ENCODE results near the gene LCT.

Gene LCT

DNA sequence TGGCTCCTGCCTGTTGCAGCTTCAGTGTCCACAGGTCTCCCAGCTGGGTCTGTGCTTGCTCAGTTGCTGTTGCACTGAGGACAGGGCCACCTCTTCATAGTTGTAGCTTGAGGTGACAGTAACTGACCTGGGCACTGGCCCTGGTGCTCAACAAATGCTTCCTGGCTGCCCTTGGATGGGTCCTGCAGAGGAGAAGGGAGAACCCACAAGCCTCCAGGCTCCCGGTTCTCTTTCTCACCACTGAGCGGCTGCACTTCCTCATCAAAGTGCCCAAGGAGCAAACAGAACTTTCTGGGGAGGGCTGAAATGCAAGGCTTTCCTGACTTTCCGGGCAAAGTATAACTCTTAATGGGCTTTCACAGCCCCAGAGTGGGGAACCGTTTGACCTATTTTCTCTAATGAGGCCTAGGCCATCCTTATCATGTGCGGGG is 38.7 kb downstream of the LCT start:
- no peak overlapping the region for H3K4me3 ChIP-seq (ENCODE audit: low read depth, low read length)
- H3K27ac ChIP-seq (ENCODE audit: extremely low read depth, low read depth, low read length): no peak overlapping the region
- no peaks in the 10 kb centered on the region for H3K36me3 ChIP-seq (ENCODE audit: control insufficient read depth in 2 of 2, insufficient read depth in 1 of 2, low read length in 2 of 2)
- ChIA-PET CTCF (interaction anchor here (0.5 to 3.4 kb wide), 26 partner anchors 8 to 1007 kb away, joined by 3 to 47 read pairs (median 6); no protein-coding TSS in a partner anchor), POLR2A (interaction anchor here (0.9 to 1.6 kb wide), 3 partner anchors 54 to 97 kb away, joined by 3 to 4 read pairs (median 3); partner anchors contain the start of gene MCM6)
- TF ChIP-seq OVOL3 (tag by site-specific recombination; IDR thresholded peaks at IDR 0.05) (no peak), ZFP41 (tag by site-specific recombination; IDR thresholded peaks at IDR 0.05; ENCODE audit: borderline replicate concordance) (no peak), ZNF48 (tag by site-specific recombination; IDR thresholded peaks at IDR 0.05) (no peak), ZNF324 (tag by site-specific recombination; IDR thresholded peaks at IDR 0.05) (no peak), ZNF248 (tag by site-specific recombination; IDR thresholded peaks at IDR 0.05) (no peak), ZNF274 (IDR thresholded peaks at IDR 0.05; ENCODE audit: low read length) (no peak), ZNF274 (tag by site-specific recombination; IDR thresholded peaks at IDR 0.05; ENCODE audit: borderline replicate concordance) (no peak), ZNF664 (tag by site-specific recombination; IDR thresholded peaks at IDR 0.05) (no peak), ZNF555 (tag by site-specific recombination; conservative IDR thresholded peaks at IDR 0.05) (no peak)
- TF ChIP-seq, protein P1, sequence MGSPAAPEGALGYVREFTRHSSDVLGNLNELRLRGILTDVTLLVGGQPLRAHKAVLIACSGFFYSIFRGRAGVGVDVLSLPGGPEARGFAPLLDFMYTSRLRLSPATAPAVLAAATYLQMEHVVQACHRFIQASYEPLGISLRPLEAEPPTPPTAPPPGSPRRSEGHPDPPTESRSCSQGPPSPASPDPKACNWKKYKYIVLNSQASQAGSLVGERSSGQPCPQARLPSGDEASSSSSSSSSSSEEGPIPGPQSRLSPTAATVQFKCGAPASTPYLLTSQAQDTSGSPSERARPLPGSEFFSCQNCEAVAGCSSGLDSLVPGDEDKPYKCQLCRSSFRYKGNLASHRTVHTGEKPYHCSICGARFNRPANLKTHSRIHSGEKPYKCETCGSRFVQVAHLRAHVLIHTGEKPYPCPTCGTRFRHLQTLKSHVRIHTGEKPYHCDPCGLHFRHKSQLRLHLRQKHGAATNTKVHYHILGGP (tag by site-specific recombination; IDR thresholded peaks at IDR 0.05): no peak
- TF ChIP-seq, protein P2, sequence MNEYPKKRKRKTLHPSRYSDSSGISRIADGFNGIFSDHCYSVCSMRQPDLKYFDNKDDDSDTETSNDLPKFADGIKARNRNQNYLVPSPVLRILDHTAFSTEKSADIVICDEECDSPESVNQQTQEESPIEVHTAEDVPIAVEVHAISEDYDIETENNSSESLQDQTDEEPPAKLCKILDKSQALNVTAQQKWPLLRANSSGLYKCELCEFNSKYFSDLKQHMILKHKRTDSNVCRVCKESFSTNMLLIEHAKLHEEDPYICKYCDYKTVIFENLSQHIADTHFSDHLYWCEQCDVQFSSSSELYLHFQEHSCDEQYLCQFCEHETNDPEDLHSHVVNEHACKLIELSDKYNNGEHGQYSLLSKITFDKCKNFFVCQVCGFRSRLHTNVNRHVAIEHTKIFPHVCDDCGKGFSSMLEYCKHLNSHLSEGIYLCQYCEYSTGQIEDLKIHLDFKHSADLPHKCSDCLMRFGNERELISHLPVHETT (tag by site-specific recombination; IDR thresholded peaks at IDR 0.05): no peak
- H3K4me1 ChIP-seq (ENCODE audit: control insufficient read depth, insufficient read depth, low read length): no peaks in the 10 kb centered on the region
- no peaks in the 10 kb centered on the region for H3K9me3 ChIP-seq (ENCODE audit: control insufficient read depth, insufficient read depth, low read depth, low read length)

DNA sequence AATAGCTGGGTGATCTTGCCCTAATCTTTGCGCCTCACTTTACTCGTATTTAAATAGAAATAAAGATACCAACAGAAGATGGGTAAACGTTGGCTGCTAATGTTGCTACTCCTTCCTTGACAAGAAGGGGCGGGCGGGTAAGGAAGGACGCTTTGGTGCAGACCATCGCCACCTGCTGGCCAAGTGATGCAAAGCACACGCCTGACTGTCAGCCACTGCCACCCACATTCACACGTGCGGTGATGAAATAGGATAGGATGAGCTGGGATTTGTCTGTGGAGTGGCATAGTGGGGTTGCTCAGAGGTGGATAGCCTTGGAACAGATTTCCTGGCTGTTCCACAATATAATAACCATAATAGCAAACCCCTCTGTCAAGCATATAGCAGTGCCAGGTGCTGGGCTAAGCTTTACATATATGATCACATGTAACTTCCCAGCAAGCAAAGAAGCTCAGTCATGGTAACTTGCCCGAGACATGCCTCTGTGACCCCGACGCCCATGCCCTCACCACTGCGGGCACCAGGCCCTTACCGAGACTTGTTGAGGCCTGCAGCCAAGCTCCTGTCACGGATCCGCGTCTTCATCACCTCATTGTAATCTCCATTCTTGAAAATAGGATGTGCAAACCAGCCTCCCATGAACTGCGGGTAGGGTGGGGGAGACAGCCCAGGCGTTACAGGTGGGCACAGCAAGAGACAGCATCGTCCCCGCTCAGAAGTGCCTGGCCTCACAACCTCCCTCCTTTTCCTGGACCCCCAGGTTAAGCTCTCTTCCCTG is 39.3 kb downstream of the LCT start:
- Histone ChIP-seq H3K4me1 (ENCODE audit: control insufficient read depth, insufficient read depth, low read length) (no peaks in the 10 kb centered on the region), H3K27ac (ENCODE audit: extremely low read depth, low read depth, low read length) (no peak overlapping the region), H3K36me3 (ENCODE audit: control insufficient read depth in 2 of 2, insufficient read depth in 1 of 2, low read length in 2 of 2) (no peaks in the 10 kb centered on the region), H3K4me3 (ENCODE audit: low read depth, low read length) (no peak overlapping the region), H3K9me3 (ENCODE audit: control insufficient read depth, insufficient read depth, low read depth, low read length) (no peaks in the 10 kb centered on the region)
- ChIA-PET POLR2A (interaction anchor here (0.5 to 1.6 kb wide), 4 partner anchors 53 to 106 kb away, joined by 3 to 4 read pairs (median 3); partner anchors contain the start of gene MCM6), CTCF (interaction anchor here (0.5 to 3.4 kb wide), 38 partner anchors 9 to 1254 kb away, joined by 3 to 47 read pairs (median 4); no protein-coding TSS in a partner anchor)
- TF ChIP-seq, protein P3, sequence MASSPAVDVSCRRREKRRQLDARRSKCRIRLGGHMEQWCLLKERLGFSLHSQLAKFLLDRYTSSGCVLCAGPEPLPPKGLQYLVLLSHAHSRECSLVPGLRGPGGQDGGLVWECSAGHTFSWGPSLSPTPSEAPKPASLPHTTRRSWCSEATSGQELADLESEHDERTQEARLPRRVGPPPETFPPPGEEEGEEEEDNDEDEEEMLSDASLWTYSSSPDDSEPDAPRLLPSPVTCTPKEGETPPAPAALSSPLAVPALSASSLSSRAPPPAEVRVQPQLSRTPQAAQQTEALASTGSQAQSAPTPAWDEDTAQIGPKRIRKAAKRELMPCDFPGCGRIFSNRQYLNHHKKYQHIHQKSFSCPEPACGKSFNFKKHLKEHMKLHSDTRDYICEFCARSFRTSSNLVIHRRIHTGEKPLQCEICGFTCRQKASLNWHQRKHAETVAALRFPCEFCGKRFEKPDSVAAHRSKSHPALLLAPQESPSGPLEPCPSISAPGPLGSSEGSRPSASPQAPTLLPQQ (tag by site-specific recombination; IDR thresholded peaks at IDR 0.05): no peak
- TF ChIP-seq ZNF138 (tag by site-specific recombination; IDR thresholded peaks at IDR 0.05; ENCODE audit: borderline replicate concordance) (no peak), ZNF792 (tag by site-specific recombination; IDR thresholded peaks at IDR 0.05) (no peak), ZNF433 (tag by site-specific recombination; IDR thresholded peaks at IDR 0.05; ENCODE audit: low read depth) (no peak), ZNF664 (tag by site-specific recombination; IDR thresholded peaks at IDR 0.05) (no peak), ZNF132 (tag by site-specific recombination; IDR thresholded peaks at IDR 0.05; ENCODE audit: borderline replicate concordance) (no peak), PRDM1 (tag by site-specific recombination; IDR thresholded peaks at IDR 0.05) (no peak), TRIM28 (IDR thresholded peaks at IDR 0.05; ENCODE audit: borderline replicate concordance, low read length) (no peak), ZFP69B (tag by site-specific recombination; IDR thresholded peaks at IDR 0.05) (no peak), ZNF654 (tag by site-specific recombination; IDR thresholded peaks at IDR 0.05; ENCODE audit: low read depth) (peak; percentile 58), ZNF558 (tag by site-specific recombination; IDR thresholded peaks at IDR 0.05) (no peak), ZNF610 (tag by site-specific recombination; IDR thresholded peaks at IDR 0.05; ENCODE audit: borderline replicate concordance) (no peak), ZNF677 (tag by site-specific recombination; IDR thresholded peaks at IDR 0.05) (no peak)
- TF ChIP-seq, protein P4, sequence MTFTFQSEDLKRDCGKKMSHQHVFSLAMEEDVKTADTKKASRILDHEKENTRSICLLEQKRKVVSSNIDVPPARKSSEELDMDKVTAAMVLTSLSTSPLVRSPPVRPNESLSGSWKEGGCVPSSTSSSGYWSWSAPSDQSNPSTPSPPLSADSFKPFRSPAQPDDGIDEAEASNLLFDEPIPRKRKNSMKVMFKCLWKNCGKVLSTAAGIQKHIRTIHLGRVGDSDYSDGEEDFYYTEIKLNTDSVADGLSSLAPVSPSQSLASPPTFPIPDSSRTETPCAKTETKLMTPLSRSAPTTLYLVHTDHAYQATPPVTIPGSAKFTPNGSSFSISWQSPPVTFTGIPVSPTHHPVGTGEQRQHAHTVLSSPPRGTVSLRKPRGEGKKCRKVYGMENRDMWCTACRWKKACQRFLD (tag by site-specific recombination; IDR thresholded peaks at IDR 0.05): no peak
- TF ChIP-seq, protein P5, sequence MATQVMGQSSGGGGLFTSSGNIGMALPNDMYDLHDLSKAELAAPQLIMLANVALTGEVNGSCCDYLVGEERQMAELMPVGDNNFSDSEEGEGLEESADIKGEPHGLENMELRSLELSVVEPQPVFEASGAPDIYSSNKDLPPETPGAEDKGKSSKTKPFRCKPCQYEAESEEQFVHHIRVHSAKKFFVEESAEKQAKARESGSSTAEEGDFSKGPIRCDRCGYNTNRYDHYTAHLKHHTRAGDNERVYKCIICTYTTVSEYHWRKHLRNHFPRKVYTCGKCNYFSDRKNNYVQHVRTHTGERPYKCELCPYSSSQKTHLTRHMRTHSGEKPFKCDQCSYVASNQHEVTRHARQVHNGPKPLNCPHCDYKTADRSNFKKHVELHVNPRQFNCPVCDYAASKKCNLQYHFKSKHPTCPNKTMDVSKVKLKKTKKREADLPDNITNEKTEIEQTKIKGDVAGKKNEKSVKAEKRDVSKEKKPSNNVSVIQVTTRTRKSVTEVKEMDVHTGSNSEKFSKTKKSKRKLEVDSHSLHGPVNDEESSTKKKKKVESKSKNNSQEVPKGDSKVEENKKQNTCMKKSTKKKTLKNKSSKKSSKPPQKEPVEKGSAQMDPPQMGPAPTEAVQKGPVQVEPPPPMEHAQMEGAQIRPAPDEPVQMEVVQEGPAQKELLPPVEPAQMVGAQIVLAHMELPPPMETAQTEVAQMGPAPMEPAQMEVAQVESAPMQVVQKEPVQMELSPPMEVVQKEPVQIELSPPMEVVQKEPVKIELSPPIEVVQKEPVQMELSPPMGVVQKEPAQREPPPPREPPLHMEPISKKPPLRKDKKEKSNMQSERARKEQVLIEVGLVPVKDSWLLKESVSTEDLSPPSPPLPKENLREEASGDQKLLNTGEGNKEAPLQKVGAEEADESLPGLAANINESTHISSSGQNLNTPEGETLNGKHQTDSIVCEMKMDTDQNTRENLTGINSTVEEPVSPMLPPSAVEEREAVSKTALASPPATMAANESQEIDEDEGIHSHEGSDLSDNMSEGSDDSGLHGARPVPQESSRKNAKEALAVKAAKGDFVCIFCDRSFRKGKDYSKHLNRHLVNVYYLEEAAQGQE (tag by site-specific recombination; IDR thresholded peaks at IDR 0.05): no peak
